ENCODE results near the gene IFNA16.
"Not testable (repeated sequence)": the region's sequence is repeated elsewhere in the genome, so short reads cannot be mapped to it uniquely, and the experiment has no call there.

IFNA16 gene

GRCh38 chr9:21217211-21217610 lies at the start of gene IFNA16:
Gene IFNA16 (minus strand): TSS chr9:21217311. CDS start chr9:21217305, 6 bp downstream.
- DNase-seq (ENCODE audit: low read depth in 2 of 2, low spot score in 1 of 2): not testable (repeated sequence)

- DNase-seq (ENCODE audit: low read depth in 2 of 2, low spot score in 1 of 2): no peak
Observed at GRCh38 chr9:21265421-21266189, 48.5 kb upstream of the IFNA16 start.

GRCh38 chr9:21255538-21256212 lies 38.6 kb upstream of the IFNA16 start:
- DNase-seq (ENCODE audit: low read depth in 2 of 2, low spot score in 1 of 2): no peak

GRCh38 chr9:21252721-21253547 lies 35.8 kb upstream of the IFNA16 start:
- no peak for DNase-seq (ENCODE audit: low read depth in 2 of 2, low spot score in 1 of 2)

GRCh38 chr9:21251638-21252037 lies 34.5 kb upstream of the IFNA16 start:
- no peak for DNase-seq (ENCODE audit: low read depth in 2 of 2, low spot score in 1 of 2)

- DNase-seq (ENCODE audit: low read depth in 2 of 2, low spot score in 1 of 2): no peak
Observed at GRCh38 chr9:21251190-21251589, 34.1 kb upstream of the IFNA16 start.

GRCh38 chr9:21244836-21245235 lies 27.7 kb upstream of the IFNA16 start:
- no peak for DNase-seq (ENCODE audit: low read depth in 2 of 2, low spot score in 1 of 2)

- no peak for DNase-seq (ENCODE audit: low read depth in 2 of 2, low spot score in 1 of 2)
Observed at GRCh38 chr9:21239911-21240310, 22.8 kb upstream of the IFNA16 start, which contains the start of gene IFNA14. Gene IFNA14 (minus strand): TSS chr9:21240005. CDS start chr9:21239935, 70 bp downstream.

GRCh38 chr9:21236360-21236714 lies 19.2 kb upstream of the IFNA16 start:
- DNase-seq (ENCODE audit: low read depth in 2 of 2, low spot score in 1 of 2): not testable (repeated sequence)

- DNase-seq (ENCODE audit: low read depth in 2 of 2, low spot score in 1 of 2): not testable (repeated sequence)
Observed at GRCh38 chr9:21235468-21236359, 18.6 kb upstream of the IFNA16 start.

GRCh38 chr9:21234153-21234687 lies 17.1 kb upstream of the IFNA16 start:
- DNase-seq (ENCODE audit: low read depth in 2 of 2, low spot score in 1 of 2): no peak

GRCh38 chr9:21233258-21233657 lies 16.1 kb upstream of the IFNA16 start:
- DNase-seq (ENCODE audit: low read depth in 2 of 2, low spot score in 1 of 2): no peak

GRCh38 chr9:21228122-21228521 lies 11.0 kb upstream of the IFNA16 start, which contains the start of gene IFNA17:
Gene IFNA17 (minus strand): TSS chr9:21228222. CDS start chr9:21228173, 49 bp downstream.
- no peak for DNase-seq (ENCODE audit: low read depth in 2 of 2, low spot score in 1 of 2)

- DNase-seq (ENCODE audit: low read depth in 2 of 2, low spot score in 1 of 2): not testable (repeated sequence)
Observed at GRCh38 chr9:21213411-21214326, 3.4 kb downstream of the IFNA16 start.

- not testable (repeated sequence) for DNase-seq (ENCODE audit: low read depth in 2 of 2, low spot score in 1 of 2)
Observed at GRCh38 chr9:21212160-21212559, 5.0 kb downstream of the IFNA16 start.

GRCh38 chr9:21210782-21211181 lies 6.3 kb downstream of the IFNA16 start:
- not testable (repeated sequence) for DNase-seq (ENCODE audit: low read depth in 2 of 2, low spot score in 1 of 2)

- DNase-seq (ENCODE audit: low read depth in 2 of 2, low spot score in 1 of 2): no peak
Observed at GRCh38 chr9:21210311-21210710, 6.8 kb downstream of the IFNA16 start.

GRCh38 chr9:21207043-21207442 lies 10.1 kb downstream of the IFNA16 start, which contains the start of gene IFNA10:
Gene IFNA10 (minus strand): TSS chr9:21207143. CDS start chr9:21207097, 46 bp downstream.
- DNase-seq (ENCODE audit: low read depth in 2 of 2, low spot score in 1 of 2): not testable (repeated sequence)

- no peak for DNase-seq (ENCODE audit: low read depth in 2 of 2, low spot score in 1 of 2)
Observed at GRCh38 chr9:21205204-21205603, 11.9 kb downstream of the IFNA16 start.
